GM13977 (cell line): ENCODE data around the gene CEBPB.

Experiments
- DNase-seq: peaks from one replicate; pipeline ENCODE4 v3.0.0; 2012; ENCODE audit warnings: low spot score
- CTCF ChIP-seq: IDR thresholded peaks from 2 replicates; pipeline ENCODE4 v1.5.1; 2012; ENCODE audit warnings: mild to moderate bottlenecking, control low read depth; ENCODE audit not compliant: insufficient read depth; ENCODE audit errors: extremely low read depth, missing control alignments
- in situ Hi-C: fragments of 300-500 bp; cut with MboI; formaldehyde crosslinking; loops from one replicate; pipeline ENCODE4 v1.12.0; 2022; ENCODE audit warnings: low sequenced_read_pairs, low pct_unique_long_range_greater_than_20kb, mixed read lengths, inconsistent platforms; ENCODE audit not compliant: unreplicated experiment

CEBPB gene

GRCh38 chr20:50189681-50190250, 864 bp upstream of the CEBPB start:
- no peak for TF ChIP-seq CTCF
- in situ Hi-C loops: loop anchor here (5.0 to 25.0 kb wide), 3 partner anchors 202 to 385 kb away; partner anchors contain the start of gene SNAI1
- DNase-seq: no peak

- TF ChIP-seq CTCF: no peak
- in situ Hi-C loops: loop anchor here (25.0 kb wide), 1 partner anchor 204 kb away; the partner anchor contains the start of gene SNAI1
- DNase-seq: peak; percentile 69
These were observed 474 bp downstream of the CEBPB start for GRCh38 chr20:50191065-50191543.

- peak; percentile 79 for DNase-seq
- peak; percentile 35 for TF ChIP-seq CTCF
- in situ Hi-C loops: loop anchor here (25.0 kb wide), 1 partner anchor 204 kb away; the partner anchor contains the start of gene SNAI1
These were observed 1.1 kb downstream of the CEBPB start for GRCh38 chr20:50191544-50192363.

GRCh38 chr20:50192364-50193198, 2.0 kb downstream of the CEBPB start:
- peak; percentile 90 for DNase-seq
- in situ Hi-C loops: loop anchor here (25.0 kb wide), 1 partner anchor 205 kb away; the partner anchor contains the start of gene SNAI1
- TF ChIP-seq CTCF: no peak

- DNase-seq: no peak
- in situ Hi-C loops: loop anchor here (25.0 kb wide), 1 partner anchor 206 kb away; the partner anchor contains the start of gene SNAI1
- no peak for TF ChIP-seq CTCF
These were observed 2.7 kb downstream of the CEBPB start for GRCh38 chr20:50193199-50193835.

- TF ChIP-seq CTCF: no peak
- in situ Hi-C loops: loop anchor here (25.0 kb wide), 1 partner anchor 207 kb away; the partner anchor contains the start of gene SNAI1
- DNase-seq: no peak
These were observed 3.3 kb downstream of the CEBPB start for GRCh38 chr20:50193836-50194421.
